Ecto neural progenitor cell (in vitro differentiated cells): ENCODE measurements around the gene HARS2.
"Not testable (repeated sequence)": the region's sequence is repeated elsewhere in the genome, so short reads cannot be mapped to it uniquely, and the experiment has no call there.

Experiments
- DNase-seq: peaks from one replicate; pipeline ENCODE4 v3.0.0-alpha.2; 2018; ENCODE audit warnings: low spot score

HARS2 gene

GRCh38 chr5:140700177-140701144 is 9.2 kb downstream of the HARS2 start, which contains the start of gene ZMAT2:
Gene ZMAT2 (plus strand): TSS chr5:140700447. CDS start chr5:140700461, 14 bp downstream.
- peak; percentile 91 for DNase-seq

- no peak for DNase-seq
Measured at GRCh38 chr5:140707812-140708211, 16.6 kb downstream of the HARS2 start.

GRCh38 chr5:140708787-140709186 is 17.5 kb downstream of the HARS2 start:
- not testable (repeated sequence) for DNase-seq

GRCh38 chr5:140710899-140711552 is 19.8 kb downstream of the HARS2 start:
- DNase-seq = peak; percentile 79

GRCh38 chr5:140711794-140712193 is 20.5 kb downstream of the HARS2 start:
- no peak for DNase-seq

- no peak for DNase-seq
Measured at GRCh38 chr5:140713562-140714094, 22.4 kb downstream of the HARS2 start.

- not testable (repeated sequence) for DNase-seq
Measured at GRCh38 chr5:140716238-140716637, 25.0 kb downstream of the HARS2 start.

GRCh38 chr5:140718266-140718592 is 27.0 kb downstream of the HARS2 start:
- no peak for DNase-seq

GRCh38 chr5:140720738-140721137 is 29.5 kb downstream of the HARS2 start:
- not testable (repeated sequence) for DNase-seq

- not testable (repeated sequence) for DNase-seq
Measured at GRCh38 chr5:140721395-140721794, 30.1 kb downstream of the HARS2 start.

- peak; percentile 84 for DNase-seq
Measured at GRCh38 chr5:140725799-140726471, 34.7 kb downstream of the HARS2 start.

- no peak for DNase-seq
Measured at GRCh38 chr5:140733098-140733497, 41.8 kb downstream of the HARS2 start.

GRCh38 chr5:140734354-140734753 is 43.1 kb downstream of the HARS2 start:
- no peak for DNase-seq

- DNase-seq = no peak
Measured at GRCh38 chr5:140737486-140737885, 46.2 kb downstream of the HARS2 start.

GRCh38 chr5:140741967-140742366 is 50.7 kb downstream of the HARS2 start:
- no peak for DNase-seq
